IMR-90 (cell line): ENCODE measurements around the gene PSD. TPM values are rescaled to one million over a fixed set of nuclear protein-coding genes. Genes with fewer than 3 reads are reported as not detected.

Source experiments
- ATAC-seq: fragments of 200-7000 bp; cut with Tn5 transposase; 2 replicates; pipeline ENCODE4 v1.9.1; 2020; ENCODE audit warnings: low read depth, mild to moderate bottlenecking, moderate library complexity
- BruUV-seq: library from RNA; stranded (reverse); fragments of 400-500 nt; replicated peaks from 2 replicates; lab custom pipeline; 2021; lab: Mats Ljungman, UMichigan
- CTCF ChIA-PET: fragments of 300-600 bp; formaldehyde crosslinking; extraction: SDS; loops from one replicate; lab custom pipeline; 2021; ENCODE audit warnings: antibody characterized with exemption; lab: Yijun Ruan, JAX
- POLR2A ChIA-PET: fragments of 300-600 bp; sonication (Branson Sonifier 250); formaldehyde crosslinking; loops from one replicate; lab custom pipeline; 2022; ENCODE audit warnings: antibody characterized with exemption; ENCODE audit not compliant: unreplicated experiment; lab: Charles Lee
- DNase-seq: peaks from one replicate; pipeline ENCODE4 v3.0.0; 2013
- H2AFZ ChIP-seq: replicated peaks from 2 replicates; pipeline ENCODE3; 2013; ENCODE audit warnings: low read length, mild to moderate bottlenecking; ENCODE audit not compliant: poor library complexity
- H2AK5ac ChIP-seq: 2 replicates; pipeline ENCODE4 v1.6.1; 2013; ENCODE audit warnings: low read depth, low read length, inconsistent platforms
- H2AK9ac ChIP-seq: replicated peaks from 2 replicates; pipeline ENCODE3; 2013; ENCODE audit warnings: mild to moderate bottlenecking, low read depth, low read length, moderate library complexity; ENCODE audit not compliant: poor library complexity
- H2BK120ac ChIP-seq: 2 replicates; pipeline ENCODE4 v1.6.1; 2013; ENCODE audit warnings: low read depth, low read length, inconsistent platforms
- H2BK15ac ChIP-seq: 3 replicates; pipeline ENCODE4 v1.6.1; 2013; ENCODE audit warnings: low read depth, low read length, inconsistent platforms
- H2BK20ac ChIP-seq: 2 replicates; pipeline ENCODE4 v1.6.1; 2013; ENCODE audit warnings: low read depth, mild to moderate bottlenecking, inconsistent platforms, low read length, moderate library complexity
- H2BK5ac ChIP-seq: 2 replicates; pipeline ENCODE4 v1.6.1; 2013; ENCODE audit warnings: mild to moderate bottlenecking, low read depth, low read length, inconsistent platforms; ENCODE audit not compliant: poor library complexity, severe bottlenecking
- H3K14ac ChIP-seq: replicated peaks from 2 replicates; pipeline ENCODE4 v1.6.1; 2013; ENCODE audit warnings: low read depth, low read length, inconsistent platforms
- H3K18ac ChIP-seq: 2 replicates; pipeline ENCODE4 v1.6.1; 2013; ENCODE audit warnings: low read depth, low read length, control low read depth
- H3K23ac ChIP-seq: 2 replicates; pipeline ENCODE4 v1.6.1; 2013; ENCODE audit warnings: low read depth, low read length, inconsistent platforms
- H3K27ac ChIP-seq: 2 replicates; pipeline ENCODE4 v1.5.1; 2013; ENCODE audit warnings: mild to moderate bottlenecking, control low read depth, low read length; ENCODE audit not compliant: insufficient read depth
- H3K27me3 ChIP-seq: 2 replicates; pipeline ENCODE4 v1.6.1; 2013; ENCODE audit warnings: low read length; ENCODE audit not compliant: control insufficient read depth, insufficient read depth
- H3K36me3 ChIP-seq: 2 replicates; pipeline ENCODE4 v1.6.1; 2013; ENCODE audit warnings: low read length, mixed read lengths; ENCODE audit not compliant: control insufficient read depth, insufficient read depth
- H3K4ac ChIP-seq: 2 replicates; pipeline ENCODE4 v1.6.1; 2013; ENCODE audit warnings: low read depth, low read length, inconsistent platforms
- H3K4me1 ChIP-seq: 2 replicates; pipeline ENCODE4 v1.6.1; 2013; ENCODE audit warnings: low read length, mixed read lengths; ENCODE audit not compliant: control insufficient read depth, insufficient read depth
- H3K4me2 ChIP-seq: 2 replicates; pipeline ENCODE4 v1.6.1; 2013; ENCODE audit warnings: low read depth, mild to moderate bottlenecking, control low read depth, low read length, moderate library complexity
- H3K4me3 ChIP-seq: 2 replicates; pipeline ENCODE4 v1.5.1; 2013; ENCODE audit warnings: low read depth, mild to moderate bottlenecking, control low read depth, low read length, moderate library complexity; ENCODE audit not compliant: insufficient read depth
- H3K56ac ChIP-seq: 2 replicates; pipeline ENCODE4 v1.6.1; 2013; ENCODE audit warnings: low read length, inconsistent platforms; ENCODE audit not compliant: insufficient read depth; ENCODE audit errors: extremely low read depth
- H3K79me1 ChIP-seq, 2 experiments: 2 replicates each; pipeline ENCODE4 v1.6.1; 2013; ENCODE audit warnings: low read length in 2 of 2, inconsistent platforms in 1 of 2, low read depth in 1 of 2
- H3K9ac ChIP-seq: 2 replicates; pipeline ENCODE4 v1.6.1; 2013; ENCODE audit warnings: low read depth, low read length, control low read depth
- H3K9me1 ChIP-seq: 2 replicates; pipeline ENCODE4 v1.6.1; 2013; ENCODE audit warnings: low read length, inconsistent platforms; ENCODE audit not compliant: insufficient read depth
- H3K9me3 ChIP-seq: 2 replicates; pipeline ENCODE4 v1.6.1; 2013; ENCODE audit warnings: low read length; ENCODE audit not compliant: control insufficient read depth, insufficient read depth
- H4K20me1 ChIP-seq: 2 replicates; pipeline ENCODE4 v1.6.1; 2013; ENCODE audit warnings: low read length, inconsistent platforms; ENCODE audit not compliant: insufficient read depth
- H4K5ac ChIP-seq: 2 replicates; pipeline ENCODE4 v1.6.1; 2013; ENCODE audit warnings: mild to moderate bottlenecking, low read depth, low read length, control low read depth
- H4K8ac ChIP-seq, 2 experiments: 2 replicates each; pipeline ENCODE4 v1.6.1; 2013; ENCODE audit warnings: low read depth in 2 of 2, low read length in 2 of 2, control low read depth in 1 of 2, inconsistent platforms in 1 of 2
- H4K91ac ChIP-seq: 2 replicates; pipeline ENCODE4 v1.6.1; 2013; ENCODE audit warnings: low read depth, low read length, inconsistent platforms; ENCODE audit not compliant: insufficient read depth
- BHLHE40 ChIP-seq: fragments of 150-350 bp; IDR thresholded peaks from 2 replicates; pipeline ENCODE4 v1.6.1; 2016; ENCODE audit warnings: mild to moderate bottlenecking, low read depth, low read length
- CEBPB ChIP-seq: IDR thresholded peaks from 2 replicates; pipeline ENCODE4 v1.6.1; 2012; ENCODE audit warnings: low read depth, low read length, improper control_type of control experiment
- CHD1 ChIP-seq: IDR thresholded peaks from 2 replicates; pipeline ENCODE4 v1.6.1; 2012; ENCODE audit warnings: low read depth, low read length, improper control_type of control experiment
- CTCF ChIP-seq: conservative IDR thresholded peaks from 2 replicates; pipeline ENCODE4 v1.5.1; 2012; ENCODE audit warnings: mild to moderate bottlenecking, low read depth, low read length, improper control_type of control experiment
- ELK1 ChIP-seq: fragments of 150-350 bp; IDR thresholded peaks from 2 replicates; pipeline ENCODE4 v1.6.1; 2016; ENCODE audit warnings: low read depth, mild to moderate bottlenecking, low read length, moderate library complexity, borderline replicate concordance
- FOS ChIP-seq: fragments of 150-350 bp; IDR thresholded peaks from 2 replicates; pipeline ENCODE4 v1.6.1; 2016; ENCODE audit warnings: low read depth, low read length
- MAFK ChIP-seq: IDR thresholded peaks from 2 replicates; pipeline ENCODE4 v1.6.1; 2012; ENCODE audit warnings: low read depth, low read length, improper control_type of control experiment
- MAZ ChIP-seq: IDR thresholded peaks from 2 replicates; pipeline ENCODE4 v1.6.1; 2012; ENCODE audit warnings: low read depth, mild to moderate bottlenecking, low read length, improper control_type of control experiment, moderate library complexity, borderline replicate concordance
- MXI1 ChIP-seq: IDR thresholded peaks from 2 replicates; pipeline ENCODE4 v1.6.1; 2012; ENCODE audit warnings: low read depth, mild to moderate bottlenecking, low read length, moderate library complexity, borderline replicate concordance
- NFE2L2 ChIP-seq: fragments of 150-350 bp; IDR thresholded peaks from 2 replicates; pipeline ENCODE4 v1.6.1; 2016; ENCODE audit warnings: low read depth, mild to moderate bottlenecking, low read length
- POLR2A ChIP-seq: IDR thresholded peaks from 2 replicates; pipeline ENCODE4 v1.6.1; 2012; ENCODE audit warnings: mild to moderate bottlenecking, low read depth, low read length
- RAD21 ChIP-seq: IDR thresholded peaks from 2 replicates; pipeline ENCODE4 v1.6.1; 2012; ENCODE audit warnings: low read length, improper control_type of control experiment
- RCOR1 ChIP-seq: IDR thresholded peaks from 2 replicates; pipeline ENCODE4 v1.6.1; 2012; ENCODE audit warnings: mild to moderate bottlenecking, low read length, improper control_type of control experiment; ENCODE audit not compliant: insufficient replicate concordance
- RFX5 ChIP-seq: IDR thresholded peaks from 2 replicates; pipeline ENCODE4 v1.8.0; 2012; ENCODE audit warnings: low read depth, mild to moderate bottlenecking, low read length, moderate library complexity
- SMC3 ChIP-seq: fragments of 150-350 bp; IDR thresholded peaks from 2 replicates; pipeline ENCODE4 v1.6.1; 2016; ENCODE audit warnings: low read depth, mild to moderate bottlenecking, antibody characterized with exemption, low read length, moderate library complexity
- WGBS, 2 experiments: methylation state at CpG; one replicate each; pipeline versions ENCODE4 v1.1.5 to v1.1.7; 2013; ENCODE audit warnings: missing lambda C conversion rate in 2 of 2; ENCODE audit not compliant: insufficient read length in 1 of 2; ENCODE audit errors: extremely low coverage in 2 of 2; 5-methylcytosine and 5-hydroxymethylcytosine counted together
- dilution Hi-C: fragments of 300-500 bp; cut with HindIII; formaldehyde crosslinking; loops from one replicate; pipeline ENCODE4 v1.14.3; 2018; ENCODE audit warnings: low sequenced_read_pairs; ENCODE audit not compliant: unreplicated experiment
- in situ Hi-C: fragments of 300-500 bp; cut with MboI; formaldehyde crosslinking; loops from 3 replicates; pipeline ENCODE4 v1.14.3; 2019; ENCODE audit warnings: low sequenced_read_pairs, inconsistent platforms, mixed read lengths
- intact Hi-C: fragments of 100-400 bp; cut with micrococcal nuclease; formaldehyde crosslinking; loops from 2 replicates; pipeline ENCODE4 v1.10.0; 2022
- polyA plus RNA-seq, 3 experiments: library from polyadenylated mRNA; depleted of rRNA; stranded (reverse); fragments of >200 nt; gene quantifications; 2 replicates each; pipeline ENCODE4 v1.2.3, GENCODE V29; 2012; ENCODE audit warnings: low replicate concordance in 1 of 3
- total RNA-seq: library from RNA; depleted of rRNA; stranded (reverse); fragments of >200 nt; gene quantifications from 2 replicates; pipeline ENCODE4 v1.2.3, GENCODE V29; 2012

Gene PSD
- total and polyA plus RNA-seq, 2 of the 4 experiments (the other 2 are of a cell fraction) = 2.0 to 4.4 TPM

GRCh38 chr10:102451105-102451969, 32.8 kb upstream of the PSD start, which contains the start of gene C10orf95:
C10orf95 (minus strand) TSS chr10:102451543; CDS start chr10:102451093, 450 bp downstream.
- DNase-seq (no peak), ATAC-seq (peak; percentile 1; the same call in 1 of the 2 replicates)
- Histone ChIP-seq H3K9me3 (no peaks in the 10 kb centered on the region), H4K91ac (no peak within 1 kb of the TSS), H2BK120ac (no peak within 1 kb of the TSS), H2BK5ac (no peak within 1 kb of the TSS), H2AK9ac (peak within 1 kb of the TSS; percentile 2), H3K18ac (no peak within 1 kb of the TSS), H3K36me3 (no peaks in the 10 kb centered on the region), H2AFZ (peak within 1 kb of the TSS; percentile 99), H3K27ac (no peak within 1 kb of the TSS; the same call in 1 of the 2 replicates), H3K9me1 (peaks cover 15% of the 10 kb centered on the region), H2AK5ac (peak within 1 kb of the TSS; percentile 48; the same call in 1 of the 2 replicates), H3K4me2 (peak within 1 kb of the TSS; percentile 50), H3K4me3 (peak within 1 kb of the TSS; percentile 66), H3K4ac (peak within 1 kb of the TSS; percentile 12; the same call in 1 of the 2 replicates), H3K56ac (no peak within 1 kb of the TSS; the same call in 1 of the 2 replicates), H3K9ac (peak within 1 kb of the TSS; percentile 6), H3K14ac (no peak within 1 kb of the TSS), H4K20me1 (no peaks in the 10 kb centered on the region; the same call in 1 of the 2 replicates), H3K27me3 (no peaks in the 10 kb centered on the region), H3K79me1 (peaks cover 4% of the 10 kb centered on the region in 2 experiments; a peak in 2 of 4 replicates), H4K8ac (peak within 1 kb of the TSS; percentile 29 to 98; a peak in 2 of 4 replicates), H2BK15ac (no peak within 1 kb of the TSS; the same call in 2 of the 3 replicates), H4K5ac (no peak within 1 kb of the TSS), H2BK20ac (no peak within 1 kb of the TSS), H3K4me1 (peaks cover 13% of the 10 kb centered on the region), H3K23ac (peak within 1 kb of the TSS; percentile 5; the same call in 1 of the 2 replicates)
- ChIA-PET CTCF (interaction anchor here (0.5 to 0.6 kb wide), 2 partner anchors 9 to 813 kb away, joined by 3 to 4 read pairs; no protein-coding TSS in a partner anchor), POLR2A (no interaction called here)
- no TSS peak for BruUV-seq
- 60% methylated on average over 5 of the region's 28 CpGs; no CpG with 5 or more reads in 1 of the 2 experiments for WGBS, 2 experiments
- in situ Hi-C loops (no loop called here), dilution Hi-C loops (no loop called here), intact Hi-C loops (no loop called here)
- TF ChIP-seq BHLHE40 (no peak), RFX5 (no peak), MAZ (no peak), CHD1 (no peak), POLR2A (no peak), NFE2L2 (no peak), FOS (no peak), CEBPB (no peak), ELK1 (no peak), MAFK (no peak), MXI1 (no peak), SMC3 (no peak), RCOR1 (no peak), RAD21 (no peak), CTCF (no peak)
